Measurements from ENCODE around the gene ZDHHC11.
"Not testable (repeated sequence)": the region's sequence is repeated elsewhere in the genome, so short reads cannot be mapped to it uniquely, and the experiment has no call there.

ZDHHC11 gene

GRCh38 chr5:880816-881550 is 30.2 kb upstream of the ZDHHC11 start:
- no peak for DNase-seq (ENCODE audit: low spot score)

- not testable (repeated sequence) for DNase-seq (ENCODE audit: low spot score)
Measured at GRCh38 chr5:878677-879076, 27.9 kb upstream of the ZDHHC11 start.

GRCh38 chr5:878125-878524 is 27.3 kb upstream of the ZDHHC11 start:
- no peak for DNase-seq (ENCODE audit: low spot score)

- DNase-seq (ENCODE audit: low spot score) = no peak
Measured at GRCh38 chr5:876398-877365, 25.9 kb upstream of the ZDHHC11 start.

- no peak for DNase-seq (ENCODE audit: low spot score)
Measured at GRCh38 chr5:875931-876330, 25.1 kb upstream of the ZDHHC11 start.

GRCh38 chr5:873328-873727 is 22.5 kb upstream of the ZDHHC11 start:
- no peak for DNase-seq (ENCODE audit: low spot score)

GRCh38 chr5:872301-872700 is 21.5 kb upstream of the ZDHHC11 start:
- DNase-seq (ENCODE audit: low spot score) = no peak

- DNase-seq (ENCODE audit: low spot score) = no peak
Measured at GRCh38 chr5:871596-872298, 21.0 kb upstream of the ZDHHC11 start.

GRCh38 chr5:870956-871355 is 20.2 kb upstream of the ZDHHC11 start:
- no peak for DNase-seq (ENCODE audit: low spot score)

- no peak for DNase-seq (ENCODE audit: low spot score)
Measured at GRCh38 chr5:868428-869135, 17.8 kb upstream of the ZDHHC11 start.

GRCh38 chr5:867300-867870 is 16.6 kb upstream of the ZDHHC11 start:
- DNase-seq (ENCODE audit: low spot score) = no peak

GRCh38 chr5:865771-866170 is 15.0 kb upstream of the ZDHHC11 start:
- DNase-seq (ENCODE audit: low spot score) = no peak

GRCh38 chr5:865168-865521 is 14.4 kb upstream of the ZDHHC11 start:
- no peak for DNase-seq (ENCODE audit: low spot score)

- no peak for DNase-seq (ENCODE audit: low spot score)
Measured at GRCh38 chr5:864492-865167, 13.8 kb upstream of the ZDHHC11 start.

- DNase-seq (ENCODE audit: low spot score) = no peak
Measured at GRCh38 chr5:863244-863805, 12.5 kb upstream of the ZDHHC11 start.

GRCh38 chr5:862367-863243 is 11.8 kb upstream of the ZDHHC11 start:
- DNase-seq (ENCODE audit: low spot score) = no peak

GRCh38 chr5:861442-862366 is 10.9 kb upstream of the ZDHHC11 start:
- DNase-seq (ENCODE audit: low spot score) = no peak

- no peak for DNase-seq (ENCODE audit: low spot score)
Measured at GRCh38 chr5:860506-861150, 9.8 kb upstream of the ZDHHC11 start.
